ENCODE measurements around the gene FAM170B.

DNA sequence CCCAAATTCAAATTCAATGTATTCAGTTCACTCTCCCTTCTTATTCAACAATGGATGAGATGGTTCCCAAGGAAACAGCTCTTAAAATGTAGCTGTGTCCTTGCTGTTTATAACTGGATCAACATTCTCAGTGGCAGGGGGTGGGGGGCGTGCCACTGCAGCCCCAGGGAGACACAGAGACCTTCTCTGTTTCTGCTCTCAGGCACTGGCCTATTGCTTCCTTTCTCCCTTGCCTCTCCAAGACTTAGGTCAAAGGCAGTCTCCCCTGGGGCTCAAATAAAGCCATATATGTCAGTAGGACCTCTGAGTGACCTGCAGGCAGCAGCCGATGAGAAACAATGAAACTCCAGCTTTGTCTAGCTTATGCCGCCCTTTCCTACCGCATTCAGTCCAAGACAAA, 39.2 kb downstream of the FAM170B start:
- TF ChIP-seq, protein P1, sequence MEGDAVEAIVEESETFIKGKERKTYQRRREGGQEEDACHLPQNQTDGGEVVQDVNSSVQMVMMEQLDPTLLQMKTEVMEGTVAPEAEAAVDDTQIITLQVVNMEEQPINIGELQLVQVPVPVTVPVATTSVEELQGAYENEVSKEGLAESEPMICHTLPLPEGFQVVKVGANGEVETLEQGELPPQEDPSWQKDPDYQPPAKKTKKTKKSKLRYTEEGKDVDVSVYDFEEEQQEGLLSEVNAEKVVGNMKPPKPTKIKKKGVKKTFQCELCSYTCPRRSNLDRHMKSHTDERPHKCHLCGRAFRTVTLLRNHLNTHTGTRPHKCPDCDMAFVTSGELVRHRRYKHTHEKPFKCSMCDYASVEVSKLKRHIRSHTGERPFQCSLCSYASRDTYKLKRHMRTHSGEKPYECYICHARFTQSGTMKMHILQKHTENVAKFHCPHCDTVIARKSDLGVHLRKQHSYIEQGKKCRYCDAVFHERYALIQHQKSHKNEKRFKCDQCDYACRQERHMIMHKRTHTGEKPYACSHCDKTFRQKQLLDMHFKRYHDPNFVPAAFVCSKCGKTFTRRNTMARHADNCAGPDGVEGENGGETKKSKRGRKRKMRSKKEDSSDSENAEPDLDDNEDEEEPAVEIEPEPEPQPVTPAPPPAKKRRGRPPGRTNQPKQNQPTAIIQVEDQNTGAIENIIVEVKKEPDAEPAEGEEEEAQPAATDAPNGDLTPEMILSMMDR (IDR thresholded peaks at IDR 0.05), result no peak
- TF ChIP-seq POLR2AphosphoS5 (IDR thresholded peaks at IDR 0.05; ENCODE audit: low read depth, low read length) (no peak), SIN3A (IDR thresholded peaks at IDR 0.05; ENCODE audit: borderline replicate concordance, insufficient read depth, low read depth, low read length) (no peak), TCF7L2 (IDR thresholded peaks at IDR 0.05; ENCODE audit: low read depth, low read length) (no peak)
- TF ChIP-seq, protein P2, sequence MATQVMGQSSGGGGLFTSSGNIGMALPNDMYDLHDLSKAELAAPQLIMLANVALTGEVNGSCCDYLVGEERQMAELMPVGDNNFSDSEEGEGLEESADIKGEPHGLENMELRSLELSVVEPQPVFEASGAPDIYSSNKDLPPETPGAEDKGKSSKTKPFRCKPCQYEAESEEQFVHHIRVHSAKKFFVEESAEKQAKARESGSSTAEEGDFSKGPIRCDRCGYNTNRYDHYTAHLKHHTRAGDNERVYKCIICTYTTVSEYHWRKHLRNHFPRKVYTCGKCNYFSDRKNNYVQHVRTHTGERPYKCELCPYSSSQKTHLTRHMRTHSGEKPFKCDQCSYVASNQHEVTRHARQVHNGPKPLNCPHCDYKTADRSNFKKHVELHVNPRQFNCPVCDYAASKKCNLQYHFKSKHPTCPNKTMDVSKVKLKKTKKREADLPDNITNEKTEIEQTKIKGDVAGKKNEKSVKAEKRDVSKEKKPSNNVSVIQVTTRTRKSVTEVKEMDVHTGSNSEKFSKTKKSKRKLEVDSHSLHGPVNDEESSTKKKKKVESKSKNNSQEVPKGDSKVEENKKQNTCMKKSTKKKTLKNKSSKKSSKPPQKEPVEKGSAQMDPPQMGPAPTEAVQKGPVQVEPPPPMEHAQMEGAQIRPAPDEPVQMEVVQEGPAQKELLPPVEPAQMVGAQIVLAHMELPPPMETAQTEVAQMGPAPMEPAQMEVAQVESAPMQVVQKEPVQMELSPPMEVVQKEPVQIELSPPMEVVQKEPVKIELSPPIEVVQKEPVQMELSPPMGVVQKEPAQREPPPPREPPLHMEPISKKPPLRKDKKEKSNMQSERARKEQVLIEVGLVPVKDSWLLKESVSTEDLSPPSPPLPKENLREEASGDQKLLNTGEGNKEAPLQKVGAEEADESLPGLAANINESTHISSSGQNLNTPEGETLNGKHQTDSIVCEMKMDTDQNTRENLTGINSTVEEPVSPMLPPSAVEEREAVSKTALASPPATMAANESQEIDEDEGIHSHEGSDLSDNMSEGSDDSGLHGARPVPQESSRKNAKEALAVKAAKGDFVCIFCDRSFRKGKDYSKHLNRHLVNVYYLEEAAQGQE (IDR thresholded peaks at IDR 0.05; ENCODE audit: insufficient read depth in 1 of 2, low read depth in 2 of 2, low read length in 1 of 2), result no peak
